ENCODE results near the gene PRICKLE2.

Gene PRICKLE2

DNA sequence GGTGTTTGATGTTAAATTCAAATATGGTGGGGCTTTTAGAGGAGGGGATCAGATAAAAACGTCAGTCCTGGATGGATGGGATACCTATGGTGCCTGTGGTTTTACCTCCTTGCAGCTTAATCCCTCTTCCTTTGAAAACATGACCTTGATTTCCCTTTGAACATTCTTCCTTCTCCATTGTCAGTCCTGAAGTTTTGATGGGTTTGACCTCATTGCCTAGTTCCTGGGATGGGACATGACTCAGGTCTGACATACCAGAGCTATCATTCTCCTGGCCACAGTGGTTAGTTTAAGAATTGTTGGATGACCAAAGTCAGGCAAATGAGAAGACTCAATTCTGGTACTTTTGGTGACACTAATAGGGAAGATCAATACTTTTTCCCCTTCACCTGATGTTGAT is 87.2 kb downstream of the PRICKLE2 start:
- Histone ChIP-seq H3K4me1 (ENCODE audit: control insufficient read depth in 1 of 2, insufficient read depth in 2 of 2, low read length in 2 of 2) (peaks cover 9 to 22% of the 10 kb centered on the region in 2 experiments), H4K12ac (ENCODE audit: low read depth, low read length) (no peak overlapping the region), H2BK5ac (ENCODE audit: low read depth, low read length, poor library complexity) (no peak overlapping the region), H2BK120ac (ENCODE audit: insufficient read depth, low read length, poor library complexity) (no peak overlapping the region), H3K23ac (ENCODE audit: low read length) (no peak overlapping the region), H3K4me2 (ENCODE audit: low read length) (no peak overlapping the region), H3K4me3 (ENCODE audit: low read depth, low read length) (no peak overlapping the region), H4K91ac (ENCODE audit: low read depth, low read length) (no peak overlapping the region), H2BK12ac (ENCODE audit: low read length) (no peak overlapping the region), H3K79me1 (ENCODE audit: low read length) (peaks cover under 1% of the 10 kb centered on the region), H3K27ac (ENCODE audit: low read depth, low read length) (no peak overlapping the region), H3K14ac (ENCODE audit: low read length) (no peak overlapping the region), H3K18ac (ENCODE audit: low read length) (no peak overlapping the region), H2AFZ (ENCODE audit: insufficient read depth, low read length, poor library complexity) (no peak overlapping the region), H3K4ac (ENCODE audit: low read depth, low read length) (no peak overlapping the region), H3K9me3 (ENCODE audit: insufficient read depth, low read depth, low read length) (no peaks in the 10 kb centered on the region), H3K9ac (ENCODE audit: low read length) (no peak overlapping the region), H2AK5ac (ENCODE audit: low read length) (no peak overlapping the region), H3K36me3 (ENCODE audit: control insufficient read depth in 1 of 2, insufficient read depth in 2 of 2, low read length in 2 of 2) (peaks cover 11 to 29% of the 10 kb centered on the region in 2 experiments), H3K27me3 (ENCODE audit: insufficient read depth, low read length) (no peaks in the 10 kb centered on the region), H4K8ac (ENCODE audit: low read depth, low read length) (no peak overlapping the region), H3K79me2 (ENCODE audit: control insufficient read depth, insufficient read depth, low read length, poor library complexity) (peaks cover 1% of the 10 kb centered on the region)
- DNase-seq: no peak
- no CpG with 5 or more reads among the region's 1 CpG for whole genome bisulfite sequencing (ENCODE audit: extremely low coverage, insufficient coverage, insufficient read length)

DNA sequence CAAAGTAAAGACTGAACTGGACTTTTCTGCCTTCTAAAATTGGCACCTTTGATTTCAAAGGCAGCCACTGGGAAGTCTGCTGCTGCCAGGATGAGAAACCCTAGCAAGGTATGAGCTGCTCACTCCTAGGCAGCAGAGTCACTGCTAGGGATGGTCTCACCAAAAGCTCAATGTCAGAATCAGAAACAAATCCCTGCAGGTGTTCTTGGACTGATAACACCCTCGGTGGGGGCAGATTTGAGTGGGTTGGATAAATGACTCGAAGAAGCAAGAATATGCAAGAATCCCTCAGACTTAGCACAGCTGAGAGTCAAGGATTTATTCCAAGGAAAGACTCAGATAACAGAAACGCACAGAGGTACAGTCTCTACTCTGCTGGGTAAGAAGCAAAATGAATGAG is 90.4 kb downstream of the PRICKLE2 start:
- Histone ChIP-seq H3K9me3 (ENCODE audit: insufficient read depth, low read depth, low read length) (no peaks in the 10 kb centered on the region), H2AFZ (ENCODE audit: insufficient read depth, low read length, poor library complexity) (no peak overlapping the region), H3K9ac (ENCODE audit: low read length) (no peak overlapping the region), H3K23ac (ENCODE audit: low read length) (no peak overlapping the region), H2BK120ac (ENCODE audit: insufficient read depth, low read length, poor library complexity) (no peak overlapping the region), H2BK12ac (ENCODE audit: low read length) (no peak overlapping the region), H3K4me3 (ENCODE audit: low read depth, low read length) (no peak overlapping the region), H3K27ac (ENCODE audit: low read depth, low read length) (no peak overlapping the region), H3K18ac (ENCODE audit: low read length) (no peak overlapping the region), H3K4ac (ENCODE audit: low read depth, low read length) (no peak overlapping the region), H3K79me1 (ENCODE audit: low read length) (peaks cover 6% of the 10 kb centered on the region), H4K12ac (ENCODE audit: low read depth, low read length) (no peak overlapping the region), H3K4me2 (ENCODE audit: low read length) (no peak overlapping the region), H3K14ac (ENCODE audit: low read length) (no peak overlapping the region), H4K91ac (ENCODE audit: low read depth, low read length) (no peak overlapping the region), H2BK5ac (ENCODE audit: low read depth, low read length, poor library complexity) (no peak overlapping the region), H3K79me2 (ENCODE audit: control insufficient read depth, insufficient read depth, low read length, poor library complexity) (peaks cover 1% of the 10 kb centered on the region), H3K36me3 (ENCODE audit: control insufficient read depth in 1 of 2, insufficient read depth in 2 of 2, low read length in 2 of 2) (peaks cover 3 to 18% of the 10 kb centered on the region in 2 experiments), H3K4me1 (ENCODE audit: control insufficient read depth in 1 of 2, insufficient read depth in 2 of 2, low read length in 2 of 2) (peaks cover 16 to 33% of the 10 kb centered on the region in 2 experiments), H3K27me3 (ENCODE audit: insufficient read depth, low read length) (no peaks in the 10 kb centered on the region), H4K8ac (ENCODE audit: low read depth, low read length) (no peak overlapping the region), H2AK5ac (ENCODE audit: low read length) (no peak overlapping the region)
- no peak for DNase-seq
- no CpG with 5 or more reads among the region's 3 CpGs for whole genome bisulfite sequencing (ENCODE audit: extremely low coverage, insufficient coverage, insufficient read length)

DNA sequence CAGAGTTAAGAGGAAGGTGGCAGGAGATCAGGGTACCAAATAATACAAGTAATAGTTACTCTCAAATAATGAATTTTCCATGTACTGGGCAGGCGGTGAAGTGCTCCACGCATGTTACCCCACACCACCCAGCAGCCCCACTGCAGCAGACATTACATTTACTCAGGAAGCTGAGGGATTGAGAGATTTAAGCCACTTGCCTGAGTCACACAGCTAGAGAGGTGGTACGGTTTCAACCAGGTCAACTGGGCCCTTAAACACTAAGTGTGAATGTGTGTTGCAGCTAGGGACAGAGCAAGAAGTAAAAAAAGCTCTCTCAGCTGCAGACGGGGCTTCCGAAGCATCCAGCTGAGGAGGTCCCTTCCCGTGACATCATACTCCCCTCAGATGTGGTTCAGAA is 91.3 kb downstream of the PRICKLE2 start:
- H4K91ac ChIP-seq (ENCODE audit: low read depth, low read length): peak overlapping the region; percentile 65
- H2BK120ac ChIP-seq (ENCODE audit: insufficient read depth, low read length, poor library complexity): peak overlapping the region; percentile 60
- no peak overlapping the region for H2AFZ ChIP-seq (ENCODE audit: insufficient read depth, low read length, poor library complexity)

DNA sequence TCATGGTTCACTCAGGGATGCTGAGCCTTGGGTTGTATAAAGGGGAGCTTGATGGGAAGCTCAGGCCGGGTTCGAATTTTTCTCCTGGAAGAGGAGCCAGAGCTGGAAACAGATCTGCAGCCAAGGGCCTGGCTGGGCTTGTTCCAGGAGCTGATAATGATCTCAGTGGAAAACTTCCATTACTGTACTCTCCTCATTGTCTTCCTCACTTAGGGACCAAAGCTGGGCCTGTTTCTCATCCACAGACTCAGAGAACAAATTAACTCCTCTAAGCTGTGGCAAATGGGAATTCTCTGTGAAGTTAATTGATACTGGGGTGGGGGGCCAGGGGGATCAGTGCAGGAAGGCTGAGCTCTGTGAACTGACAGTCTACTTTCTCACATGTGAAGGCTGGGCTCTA is 92.0 kb downstream of the PRICKLE2 start:
- H3K4me1 ChIP-seq (ENCODE audit: control insufficient read depth in 1 of 2, insufficient read depth in 2 of 2, low read length in 2 of 2): peaks cover 16 to 33% of the 10 kb centered on the region in 2 experiments
- H3K27ac ChIP-seq (ENCODE audit: low read depth, low read length): peak overlapping the region; percentile 60
- no peak overlapping the region for H2BK5ac ChIP-seq (ENCODE audit: low read depth, low read length, poor library complexity)
- H4K8ac ChIP-seq (ENCODE audit: low read depth, low read length): peak overlapping the region; percentile 33
- no peak overlapping the region for H3K4me3 ChIP-seq (ENCODE audit: low read depth, low read length)
- H3K9ac ChIP-seq (ENCODE audit: low read length): no peak overlapping the region
- H2AK5ac ChIP-seq (ENCODE audit: low read length): no peak overlapping the region
- H3K14ac ChIP-seq (ENCODE audit: low read length): peak overlapping the region; percentile 70
- no peak overlapping the region for H4K12ac ChIP-seq (ENCODE audit: low read depth, low read length)
- no peaks in the 10 kb centered on the region for H3K9me3 ChIP-seq (ENCODE audit: insufficient read depth, low read depth, low read length)
- peaks cover 5 to 18% of the 10 kb centered on the region in 2 experiments for H3K36me3 ChIP-seq (ENCODE audit: control insufficient read depth in 1 of 2, insufficient read depth in 2 of 2, low read length in 2 of 2)
- H3K4me2 ChIP-seq (ENCODE audit: low read length): peak overlapping the region; percentile 15
- peaks cover 6% of the 10 kb centered on the region for H3K79me1 ChIP-seq (ENCODE audit: low read length)
- no peak overlapping the region for H2AFZ ChIP-seq (ENCODE audit: insufficient read depth, low read length, poor library complexity)
- no peak for DNase-seq
- peaks cover 1% of the 10 kb centered on the region for H3K79me2 ChIP-seq (ENCODE audit: control insufficient read depth, insufficient read depth, low read length, poor library complexity)
- H4K91ac ChIP-seq (ENCODE audit: low read depth, low read length): peak overlapping the region; percentile 58
- no peak overlapping the region for H3K4ac ChIP-seq (ENCODE audit: low read depth, low read length)
- H3K18ac ChIP-seq (ENCODE audit: low read length): peak overlapping the region; percentile 54
- H2BK120ac ChIP-seq (ENCODE audit: insufficient read depth, low read length, poor library complexity): peak overlapping the region; percentile 74
- no peaks in the 10 kb centered on the region for H3K27me3 ChIP-seq (ENCODE audit: insufficient read depth, low read length)
- peak overlapping the region; percentile 84 for H2BK12ac ChIP-seq (ENCODE audit: low read length)
- H3K23ac ChIP-seq (ENCODE audit: low read length): no peak overlapping the region
- no CpG with 5 or more reads among the region's 2 CpGs for WGBS (ENCODE audit: extremely low coverage, insufficient coverage, insufficient read length)

More for the DNA sequence above, 91.3 kb downstream of the PRICKLE2 start:
- Histone ChIP-seq H4K12ac (ENCODE audit: low read depth, low read length) (no peak overlapping the region), H3K4me2 (ENCODE audit: low read length) (no peak overlapping the region), H3K27me3 (ENCODE audit: insufficient read depth, low read length) (no peaks in the 10 kb centered on the region), H3K23ac (ENCODE audit: low read length) (no peak overlapping the region), H3K4me3 (ENCODE audit: low read depth, low read length) (no peak overlapping the region), H3K4ac (ENCODE audit: low read depth, low read length) (no peak overlapping the region), H3K27ac (ENCODE audit: low read depth, low read length) (peak overlapping the region; percentile 51), H3K9me3 (ENCODE audit: insufficient read depth, low read depth, low read length) (no peaks in the 10 kb centered on the region), H3K36me3 (ENCODE audit: control insufficient read depth in 1 of 2, insufficient read depth in 2 of 2, low read length in 2 of 2) (peaks cover 3 to 17% of the 10 kb centered on the region in 2 experiments), H3K79me2 (ENCODE audit: control insufficient read depth, insufficient read depth, low read length, poor library complexity) (peaks cover 1% of the 10 kb centered on the region), H2BK5ac (ENCODE audit: low read depth, low read length, poor library complexity) (peak overlapping the region; percentile 52), H3K9ac (ENCODE audit: low read length) (no peak overlapping the region), H3K14ac (ENCODE audit: low read length) (peak overlapping the region; percentile 41), H4K8ac (ENCODE audit: low read depth, low read length) (no peak overlapping the region), H3K79me1 (ENCODE audit: low read length) (peaks cover 6% of the 10 kb centered on the region), H3K18ac (ENCODE audit: low read length) (peak overlapping the region; percentile 16), H2BK12ac (ENCODE audit: low read length) (peak overlapping the region; percentile 51), H2AK5ac (ENCODE audit: low read length) (peak overlapping the region; percentile 37), H3K4me1 (ENCODE audit: control insufficient read depth in 1 of 2, insufficient read depth in 2 of 2, low read length in 2 of 2) (peaks cover 16 to 33% of the 10 kb centered on the region in 2 experiments)
- no peak for DNase-seq
- WGBS (ENCODE audit: extremely low coverage, insufficient coverage, insufficient read length): no CpG with 5 or more reads among the region's 6 CpGs

All from trophoblast cell (in vitro differentiated cells and primary cell).